GM12873 (cell line): ENCODE results near the gene TGFBR1.

Source experiments
- CTCF ChIP-seq: IDR thresholded peaks from 2 replicates; pipeline ENCODE4 v1.5.1; 2012; ENCODE audit warnings: low read depth, mild to moderate bottlenecking, moderate library complexity, low read length, control low read depth; ENCODE audit not compliant: insufficient read depth; ENCODE audit errors: missing control alignments

TGFBR1 gene

GRCh38 chr9:99187311-99187710, 82.4 kb downstream of the TGFBR1 start:
- TF ChIP-seq CTCF: no peak

- no peak for TF ChIP-seq CTCF
Measured at GRCh38 chr9:99189186-99189585, 84.3 kb downstream of the TGFBR1 start.

- TF ChIP-seq CTCF: no peak
Measured at GRCh38 chr9:99189887-99190596, 85.1 kb downstream of the TGFBR1 start.

- no peak for TF ChIP-seq CTCF
Measured at GRCh38 chr9:99190597-99191283, 85.8 kb downstream of the TGFBR1 start.

- peak; percentile 31 for TF ChIP-seq CTCF
Measured at GRCh38 chr9:99192786-99193465, 88.0 kb downstream of the TGFBR1 start.

- no peak for TF ChIP-seq CTCF
Measured at GRCh38 chr9:99193466-99193821, 88.5 kb downstream of the TGFBR1 start.

- no peak for TF ChIP-seq CTCF
Measured at GRCh38 chr9:99197124-99197630, 92.3 kb downstream of the TGFBR1 start.
